ENCODE measurements around the gene GJB3.

The GJB3 gene

GRCh38 chr1:34780528-34780927, 486 bp upstream of the GJB3 start:
- intact Hi-C loops (cut with DNase I; ENCODE audit: low total_unique reads): no loop called here
- TF ChIP-seq CTCF (IDR thresholded peaks at IDR 0.05): no peak

GRCh38 chr1:34781844-34782391, 904 bp downstream of the GJB3 start:
- Histone ChIP-seq H3K27me3 (peaks cover 11 to 42% of the 10 kb centered on the region in 2 donors), H3K36me3 (no peaks in the 10 kb centered on the region), H3K4me1 (peaks cover 0 to 30% (median 24%) of the 10 kb centered on the region in 4 donors), H3K27ac (peak overlapping the region in 1 of 2 donors; percentile 8), H3K4me3 (peak overlapping the region; percentile 42 to 49), H3K9me3 (no peaks in the 10 kb centered on the region)
- DNase-seq: peak; percentile 3 to 58
- no peak for TF ChIP-seq CTCF (IDR thresholded peaks at IDR 0.05)
- intact Hi-C loops (cut with DNase I; ENCODE audit: low total_unique reads): no loop called here

More at GRCh38 chr1:34780528-34780927, 486 bp upstream of the GJB3 start:
- Histone ChIP-seq H3K4me1 (peaks cover 0 to 21% (median 16%) of the 10 kb centered on the region in 4 donors), H3K4me3 (no peak overlapping the region), H3K27me3 (peaks cover 11 to 46% of the 10 kb centered on the region in 2 donors), H3K27ac (no peak overlapping the region), H3K9me3 (no peaks in the 10 kb centered on the region), H3K36me3 (no peaks in the 10 kb centered on the region)
- peak; percentile 10 to 53 for DNase-seq

GRCh38 chr1:34784751-34785221, 3.8 kb downstream of the GJB3 start:
- TF ChIP-seq CTCF (IDR thresholded peaks at IDR 0.05): no peak
- peaks cover 11 to 34% of the 10 kb centered on the region in 2 donors for H3K27me3 ChIP-seq
- no peaks in the 10 kb centered on the region for H3K36me3 ChIP-seq
- H3K27ac ChIP-seq: no peak overlapping the region
- intact Hi-C loops (cut with DNase I; ENCODE audit: low total_unique reads): loop anchor here (5.0 kb wide), 1 partner anchor 83 kb away; no protein-coding TSS in a partner anchor
- peaks cover 0 to 53% (median 42%) of the 10 kb centered on the region in 4 donors for H3K4me1 ChIP-seq
- H3K4me3 ChIP-seq: no peak overlapping the region
- peak in 1 of 2 donors; percentile 64 for DNase-seq
- no peaks in the 10 kb centered on the region for H3K9me3 ChIP-seq

DNA sequence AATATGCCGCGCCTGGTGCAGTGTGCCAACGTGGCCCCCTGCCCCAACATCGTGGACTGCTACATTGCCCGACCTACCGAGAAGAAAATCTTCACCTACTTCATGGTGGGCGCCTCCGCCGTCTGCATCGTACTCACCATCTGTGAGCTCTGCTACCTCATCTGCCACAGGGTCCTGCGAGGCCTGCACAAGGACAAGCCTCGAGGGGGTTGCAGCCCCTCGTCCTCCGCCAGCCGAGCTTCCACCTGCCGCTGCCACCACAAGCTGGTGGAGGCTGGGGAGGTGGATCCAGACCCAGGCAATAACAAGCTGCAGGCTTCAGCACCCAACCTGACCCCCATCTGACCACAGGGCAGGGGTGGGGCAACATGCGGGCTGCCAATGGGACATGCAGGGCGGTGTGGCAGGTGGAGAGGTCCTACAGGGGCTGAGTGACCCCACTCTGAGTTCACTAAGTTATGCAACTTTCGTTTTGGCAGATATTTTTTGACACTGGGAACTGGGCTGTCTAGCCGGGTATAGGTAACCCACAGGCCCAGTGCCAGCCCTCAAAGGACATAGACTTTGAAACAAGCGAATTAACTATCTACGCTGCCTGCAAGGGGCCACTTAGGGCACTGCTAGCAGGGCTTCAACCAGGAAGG, 4.3 kb downstream of the GJB3 start:
- Histone ChIP-seq H3K36me3 (no peaks in the 10 kb centered on the region), H3K27me3 (peaks cover 11 to 28% of the 10 kb centered on the region in 2 donors), H3K4me3 (no peak overlapping the region), H3K4me1 (peaks cover 0 to 59% (median 41%) of the 10 kb centered on the region in 4 donors), H3K9me3 (no peaks in the 10 kb centered on the region), H3K27ac (no peak overlapping the region)
- DNase-seq: peak in 1 of 2 donors; percentile 55
- intact Hi-C loops (cut with DNase I; ENCODE audit: low total_unique reads): loop anchor here (5.0 kb wide), 1 partner anchor 82 kb away; no protein-coding TSS in a partner anchor
- no peak for TF ChIP-seq CTCF (IDR thresholded peaks at IDR 0.05)

- H3K27me3 ChIP-seq: peaks cover 11 to 22% of the 10 kb centered on the region in 2 donors
- peak overlapping the region; percentile 59 to 93 for H3K27ac ChIP-seq
- H3K4me3 ChIP-seq: no peak overlapping the region
- no peak for TF ChIP-seq CTCF (IDR thresholded peaks at IDR 0.05)
- no peaks in the 10 kb centered on the region for H3K36me3 ChIP-seq
- intact Hi-C loops (cut with DNase I; ENCODE audit: low total_unique reads): loop anchor here (2.0 to 5.0 kb wide), 2 partner anchors 67 to 81 kb away; no protein-coding TSS in a partner anchor
- peaks cover 0 to 59% (median 41%) of the 10 kb centered on the region in 4 donors for H3K4me1 ChIP-seq
- DNase-seq: peak in 1 of 2 donors; percentile 38
- H3K9me3 ChIP-seq: no peaks in the 10 kb centered on the region
These were observed 5.0 kb downstream of the GJB3 start for GRCh38 chr1:34785875-34786470.
